ENCODE measurements around the gene HLA-DQB2.
"Not testable (repeated sequence)": the region's sequence is repeated elsewhere in the genome, so short reads cannot be mapped to it uniquely, and the experiment has no call there.

Gene HLA-DQB2

GRCh38 chr6:32763421-32763820 lies at the start of gene HLA-DQB2:
Gene HLA-DQB2, minus strand, starts transcription at chr6:32763532. Its CDS starts 62 bp downstream, at chr6:32763470.
- no peak for DNase-seq

GRCh38 chr6:32809171-32809570 lies 45.8 kb upstream of the HLA-DQB2 start:
- no peak for DNase-seq

GRCh38 chr6:32807020-32807580 lies 43.8 kb upstream of the HLA-DQB2 start:
- no peak for DNase-seq

GRCh38 chr6:32805404-32805803 lies 42.1 kb upstream of the HLA-DQB2 start:
- not testable (repeated sequence) for DNase-seq

- DNase-seq, result no peak
These were observed 40.1 kb upstream of the HLA-DQB2 start for GRCh38 chr6:32803416-32803815.

GRCh38 chr6:32799740-32800139 lies 36.4 kb upstream of the HLA-DQB2 start:
- DNase-seq, result no peak

- no peak for DNase-seq
These were observed 35.8 kb upstream of the HLA-DQB2 start for GRCh38 chr6:32799168-32799567.

- no peak for DNase-seq
These were observed 33.8 kb upstream of the HLA-DQB2 start for GRCh38 chr6:32796848-32797776.

- no peak for DNase-seq
These were observed 31.2 kb upstream of the HLA-DQB2 start for GRCh38 chr6:32794510-32794909.

- DNase-seq, result no peak
These were observed 29.6 kb upstream of the HLA-DQB2 start for GRCh38 chr6:32792901-32793435.

- no peak for DNase-seq
These were observed 27.0 kb upstream of the HLA-DQB2 start for GRCh38 chr6:32790306-32790705.

- DNase-seq, result peak; percentile 95
These were observed 22.6 kb upstream of the HLA-DQB2 start for GRCh38 chr6:32785781-32786533.

GRCh38 chr6:32782923-32783322 lies 19.6 kb upstream of the HLA-DQB2 start:
- not testable (repeated sequence) for DNase-seq

GRCh38 chr6:32779036-32779435 lies 15.7 kb upstream of the HLA-DQB2 start:
- DNase-seq, result no peak

GRCh38 chr6:32775071-32775470 lies 11.7 kb upstream of the HLA-DQB2 start:
- DNase-seq, result no peak

- DNase-seq, result no peak
These were observed 11.1 kb upstream of the HLA-DQB2 start for GRCh38 chr6:32774426-32774825.

- no peak for DNase-seq
These were observed 9.3 kb upstream of the HLA-DQB2 start for GRCh38 chr6:32772656-32773055.

- DNase-seq, result peak; percentile 52
These were observed 716 bp upstream of the HLA-DQB2 start for GRCh38 chr6:32764048-32764447.

GRCh38 chr6:32761548-32761947 lies 1.8 kb downstream of the HLA-DQB2 start:
- DNase-seq, result no peak

- DNase-seq, result no peak
These were observed 2.3 kb downstream of the HLA-DQB2 start for GRCh38 chr6:32761072-32761471.

GRCh38 chr6:32759669-32760068 lies 3.7 kb downstream of the HLA-DQB2 start:
- DNase-seq, result no peak

- no peak for DNase-seq
These were observed 10.8 kb downstream of the HLA-DQB2 start for GRCh38 chr6:32752580-32752979.

- not testable (repeated sequence) for DNase-seq
These were observed 17.7 kb downstream of the HLA-DQB2 start for GRCh38 chr6:32745649-32746048.

All from NCI-H187 treated with DMSO at 0.1 percent for 48 hours (cell line).